Limb (tissue), 2 donors: ENCODE data around the gene TNS3.

Experiments
- DNase-seq, 2 donors: peaks; one replicate each; pipeline ENCODE4 v3.0.0-alpha.2; 2016; ENCODE audit errors: extremely low spot score in 2 of 2

The TNS3 gene

GRCh38 chr7:47565640-47566250 lies 16.2 kb downstream of the TNS3 start:
- no peak for DNase-seq

- no peak for DNase-seq
Measured at GRCh38 chr7:47563521-47563920, 18.4 kb downstream of the TNS3 start.

GRCh38 chr7:47561715-47562446 lies 20.0 kb downstream of the TNS3 start:
- no peak for DNase-seq

GRCh38 chr7:47559306-47560220 lies 22.3 kb downstream of the TNS3 start:
- DNase-seq: no peak

- no peak for DNase-seq
Measured at GRCh38 chr7:47557694-47558670, 23.9 kb downstream of the TNS3 start.

- DNase-seq: no peak
Measured at GRCh38 chr7:47557317-47557693, 24.6 kb downstream of the TNS3 start.

GRCh38 chr7:47556511-47557180 lies 25.3 kb downstream of the TNS3 start:
- DNase-seq: no peak

GRCh38 chr7:47553309-47553708 lies 28.6 kb downstream of the TNS3 start:
- no peak for DNase-seq

- no peak for DNase-seq
Measured at GRCh38 chr7:47552621-47553020, 29.3 kb downstream of the TNS3 start.

- DNase-seq: peak; percentile 66 to 73
Measured at GRCh38 chr7:47551668-47552440, 30.1 kb downstream of the TNS3 start.

- DNase-seq: no peak
Measured at GRCh38 chr7:47550788-47551470, 31.0 kb downstream of the TNS3 start.

GRCh38 chr7:47549916-47550315 lies 32.0 kb downstream of the TNS3 start:
- no peak for DNase-seq

- no peak for DNase-seq
Measured at GRCh38 chr7:47549397-47549796, 32.5 kb downstream of the TNS3 start.

GRCh38 chr7:47548546-47548945 lies 33.4 kb downstream of the TNS3 start:
- DNase-seq: no peak

- DNase-seq: no peak
Measured at GRCh38 chr7:47546733-47547494, 35.0 kb downstream of the TNS3 start.

- DNase-seq: no peak
Measured at GRCh38 chr7:47546171-47546570, 35.7 kb downstream of the TNS3 start.

- no peak for DNase-seq
Measured at GRCh38 chr7:47544416-47544815, 37.5 kb downstream of the TNS3 start.

GRCh38 chr7:47543714-47544113 lies 38.2 kb downstream of the TNS3 start:
- DNase-seq: no peak
